ENCODE data around the gene IL11. TPM values are rescaled to one million over a fixed set of nuclear protein-coding genes. Genes with fewer than 3 reads are reported as not detected.
"Not testable (repeated sequence)": the region's sequence is repeated elsewhere in the genome, so short reads cannot be mapped to it uniquely, and the experiment has no call there.

The IL11 gene
- total and polyA plus RNA-seq, 2 experiments from 2014 or later: 4.4 to 6.6 TPM

GRCh38 chr19:55407800-55408532 is 37.7 kb upstream of the IL11 start:
- Histone ChIP-seq H3K9me2 (replicated peaks; ENCODE audit: insufficient read depth) (no peaks in the 10 kb centered on the region), H3K79me2 (peaks cover 36% of the 10 kb centered on the region), H3K4me3 (peak overlapping the region; percentile 2), H4K20me1 (ENCODE audit: insufficient read depth, poor library complexity, severe bottlenecking) (peaks cover 5% of the 10 kb centered on the region), H3K9me3 (ENCODE audit: low read depth) (no peaks in the 10 kb centered on the region), H3K4me1 (ENCODE audit: insufficient read depth) (peaks cover 10% of the 10 kb centered on the region), H3K27ac (peak overlapping the region; percentile 95), H2AFZ (peak overlapping the region; percentile 78), H3K36me3 (replicated peaks; ENCODE audit: insufficient read depth, low read depth) (no peaks in the 10 kb centered on the region), H3K27me3 (no peaks in the 10 kb centered on the region), H3K4me2 (peak overlapping the region; percentile 87)
- WGBS (ENCODE audit: low lambda C conversion rate, missing lambda C conversion rate): under 1% methylated on average over 36 of the region's 72 CpGs
- peak; percentile 99 for DNase-seq (ENCODE audit: low spot score)
- no peak for TF ChIP-seq CTCF (IDR thresholded peaks at IDR 0.05; ENCODE audit: poor library complexity)
- TF ChIP-seq EZH2 (IDR thresholded peaks at IDR 0.05; ENCODE audit: borderline replicate concordance): no peak
- no peak for TF ChIP-seq EZH2phosphoT487 (IDR thresholded peaks at IDR 0.05; ENCODE audit: low read depth, severe bottlenecking, unreplicated experiment)

DNA sequence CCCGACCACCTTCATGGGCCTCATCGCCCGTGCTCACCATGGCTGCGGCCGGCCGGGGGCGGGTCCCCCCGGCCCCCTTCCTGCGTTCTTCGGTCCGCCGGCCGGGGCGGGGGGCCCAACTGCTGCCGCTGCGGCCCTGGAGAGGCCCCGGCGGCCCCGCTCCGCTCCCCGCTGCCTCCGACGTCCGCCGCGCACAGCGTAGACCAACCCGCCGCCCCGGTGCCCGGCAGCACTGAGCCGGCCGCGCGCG is 37.2 kb upstream of the IL11 start, which contains the start of gene UBE2S:
Gene UBE2S, minus strand, starts transcription at position 239 of the 250 bp plus-strand sequence. Its CDS starts 199 bp downstream, at position 40.
- not testable (repeated sequence) for H3K9me3 ChIP-seq (ENCODE audit: low read depth); H4K20me1 ChIP-seq (ENCODE audit: insufficient read depth, poor library complexity, severe bottlenecking); DNase-seq (ENCODE audit: low spot score); H3K9me2 ChIP-seq (replicated peaks; ENCODE audit: insufficient read depth); H3K36me3 ChIP-seq (replicated peaks; ENCODE audit: insufficient read depth, low read depth); H3K4me1 ChIP-seq (ENCODE audit: insufficient read depth); H3K27me3 ChIP-seq
- Histone ChIP-seq H3K4me3 (peak within 1 kb of the TSS; percentile 76), H2AFZ (peak within 1 kb of the TSS; percentile 78), H3K79me2 (peaks cover 37% of the 10 kb centered on the region), H3K4me2 (peak within 1 kb of the TSS; percentile 87), H3K27ac (peak within 1 kb of the TSS; percentile 95)
- 0% methylated on average over 11 of the region's 36 CpGs for WGBS (ENCODE audit: low lambda C conversion rate, missing lambda C conversion rate)

DNA sequence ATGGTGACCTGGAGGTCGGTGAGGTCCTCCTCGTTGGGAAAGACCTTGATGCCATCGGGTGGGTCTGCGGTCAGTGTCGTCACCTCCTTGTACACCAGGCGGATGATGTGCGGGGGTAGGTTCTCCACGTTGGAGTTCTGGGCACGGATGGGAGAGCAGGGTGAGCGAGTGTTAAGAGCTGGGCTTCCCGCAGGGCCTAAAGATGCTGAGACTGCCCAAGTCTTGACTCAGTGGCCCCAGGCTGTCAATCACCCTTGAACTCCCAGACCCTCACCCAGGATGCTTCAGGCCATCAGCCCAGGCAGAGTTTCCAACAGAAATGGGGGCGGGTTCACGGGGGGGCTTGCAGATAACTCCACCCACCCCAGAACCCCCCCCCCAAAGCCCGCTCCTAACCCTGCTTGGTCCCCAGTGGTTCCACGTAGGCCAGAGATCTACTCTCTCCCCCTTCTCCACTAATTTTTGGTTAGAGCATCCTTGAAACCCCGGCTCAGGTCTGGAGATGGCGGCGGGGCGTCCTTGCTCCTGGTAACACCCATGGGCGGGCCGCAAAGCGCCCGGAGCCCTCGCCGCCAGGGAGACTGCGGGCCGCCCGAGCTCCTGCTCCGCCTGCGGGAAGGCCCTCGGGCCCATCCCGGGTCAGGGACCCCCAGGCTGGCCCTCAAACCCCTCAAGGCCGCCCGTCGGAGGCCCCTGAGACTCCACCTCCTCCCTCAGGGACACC is 36.7 kb upstream of the IL11 start:
- H3K36me3 ChIP-seq (replicated peaks; ENCODE audit: insufficient read depth, low read depth): no peaks in the 10 kb centered on the region
- H3K9me2 ChIP-seq (replicated peaks; ENCODE audit: insufficient read depth): no peaks in the 10 kb centered on the region
- WGBS (ENCODE audit: low lambda C conversion rate, missing lambda C conversion rate): 17% methylated on average over 25 of the region's 35 CpGs
- peak overlapping the region; percentile 76 for H3K4me3 ChIP-seq
- peaks cover 10% of the 10 kb centered on the region for H3K4me1 ChIP-seq (ENCODE audit: insufficient read depth)
- peak overlapping the region; percentile 32 for H2AFZ ChIP-seq
- TF ChIP-seq CTCF (IDR thresholded peaks at IDR 0.05; ENCODE audit: poor library complexity) (no peak), EZH2phosphoT487 (IDR thresholded peaks at IDR 0.05; ENCODE audit: low read depth, severe bottlenecking, unreplicated experiment) (no peak), EZH2 (IDR thresholded peaks at IDR 0.05; ENCODE audit: borderline replicate concordance) (no peak)
- peak overlapping the region; percentile 93 for H3K27ac ChIP-seq
- peaks cover 5% of the 10 kb centered on the region for H4K20me1 ChIP-seq (ENCODE audit: insufficient read depth, poor library complexity, severe bottlenecking)
- peak; percentile 63 for DNase-seq (ENCODE audit: low spot score)
- peaks cover 37% of the 10 kb centered on the region for H3K79me2 ChIP-seq
- H3K4me2 ChIP-seq: peak overlapping the region; percentile 87
- no peaks in the 10 kb centered on the region for H3K27me3 ChIP-seq
- no peaks in the 10 kb centered on the region for H3K9me3 ChIP-seq (ENCODE audit: low read depth)

DNA sequence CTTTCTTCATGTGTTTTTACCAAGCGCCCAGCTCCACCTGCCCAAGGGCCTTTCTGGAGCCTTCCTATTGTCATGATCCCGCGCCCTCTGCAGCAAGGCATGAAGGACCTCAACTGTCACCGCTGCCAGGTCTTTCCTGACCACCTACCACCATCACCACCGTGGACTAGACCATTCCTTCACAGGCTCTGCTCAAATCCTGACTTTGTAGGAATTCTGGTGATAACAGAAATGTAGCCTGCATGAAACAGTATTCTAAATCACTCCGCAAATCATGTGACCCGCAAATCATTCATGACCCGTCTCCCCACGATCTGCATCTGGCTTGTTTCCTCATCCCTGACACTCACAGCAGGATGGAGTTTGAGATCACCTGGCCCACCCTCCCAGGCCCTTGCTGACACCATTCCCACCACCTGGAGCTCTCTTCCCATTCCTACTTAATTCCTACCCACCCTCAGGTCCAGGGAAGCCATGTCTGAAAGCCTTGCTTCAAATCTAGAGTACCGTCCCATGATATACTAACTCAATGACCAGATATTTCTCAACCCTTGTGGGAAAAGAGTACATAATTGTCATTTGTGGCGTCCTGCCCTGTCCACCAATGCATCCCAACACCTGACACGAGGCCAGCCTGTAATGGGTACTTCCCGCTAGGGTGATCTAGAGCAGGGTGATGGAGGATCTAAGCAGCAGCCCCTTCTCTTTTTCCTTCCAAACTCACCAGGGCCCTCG is 36.0 kb upstream of the IL11 start:
- no peaks in the 10 kb centered on the region for H3K36me3 ChIP-seq (replicated peaks; ENCODE audit: insufficient read depth, low read depth)
- no peak for TF ChIP-seq CTCF (IDR thresholded peaks at IDR 0.05; ENCODE audit: poor library complexity)
- TF ChIP-seq EZH2phosphoT487 (IDR thresholded peaks at IDR 0.05; ENCODE audit: low read depth, severe bottlenecking, unreplicated experiment): no peak
- no peak for TF ChIP-seq EZH2 (IDR thresholded peaks at IDR 0.05; ENCODE audit: borderline replicate concordance)
- peaks cover 5% of the 10 kb centered on the region for H4K20me1 ChIP-seq (ENCODE audit: insufficient read depth, poor library complexity, severe bottlenecking)
- H3K4me1 ChIP-seq (ENCODE audit: insufficient read depth): peaks cover 10% of the 10 kb centered on the region
- H3K27ac ChIP-seq: no peak overlapping the region
- H3K9me3 ChIP-seq (ENCODE audit: low read depth): no peaks in the 10 kb centered on the region
- H2AFZ ChIP-seq: no peak overlapping the region
- no peaks in the 10 kb centered on the region for H3K9me2 ChIP-seq (replicated peaks; ENCODE audit: insufficient read depth)
- peaks cover 37% of the 10 kb centered on the region for H3K79me2 ChIP-seq
- H3K4me2 ChIP-seq: peak overlapping the region; percentile 87
- 84% methylated on average over 14 of the region's 14 CpGs for WGBS (ENCODE audit: low lambda C conversion rate, missing lambda C conversion rate)
- no peak for DNase-seq (ENCODE audit: low spot score)
- H3K4me3 ChIP-seq: peak overlapping the region; percentile 76
- H3K27me3 ChIP-seq: no peaks in the 10 kb centered on the region

Data from hepatocyte (in vitro differentiated cells).